Activated CD4-positive, CD25-positive, alpha-beta regulatory T cell (primary cell): ENCODE data around the gene IFI27L2.
"Not testable (repeated sequence)": the region's sequence is repeated elsewhere in the genome, so short reads cannot be mapped to it uniquely, and the experiment has no call there.

Experiments
- DNase-seq, 4 experiments: peaks; one replicate each; lab custom pipeline; 2025; lab: John Stamatoyannopoulos, UW

Gene IFI27L2

DNA sequence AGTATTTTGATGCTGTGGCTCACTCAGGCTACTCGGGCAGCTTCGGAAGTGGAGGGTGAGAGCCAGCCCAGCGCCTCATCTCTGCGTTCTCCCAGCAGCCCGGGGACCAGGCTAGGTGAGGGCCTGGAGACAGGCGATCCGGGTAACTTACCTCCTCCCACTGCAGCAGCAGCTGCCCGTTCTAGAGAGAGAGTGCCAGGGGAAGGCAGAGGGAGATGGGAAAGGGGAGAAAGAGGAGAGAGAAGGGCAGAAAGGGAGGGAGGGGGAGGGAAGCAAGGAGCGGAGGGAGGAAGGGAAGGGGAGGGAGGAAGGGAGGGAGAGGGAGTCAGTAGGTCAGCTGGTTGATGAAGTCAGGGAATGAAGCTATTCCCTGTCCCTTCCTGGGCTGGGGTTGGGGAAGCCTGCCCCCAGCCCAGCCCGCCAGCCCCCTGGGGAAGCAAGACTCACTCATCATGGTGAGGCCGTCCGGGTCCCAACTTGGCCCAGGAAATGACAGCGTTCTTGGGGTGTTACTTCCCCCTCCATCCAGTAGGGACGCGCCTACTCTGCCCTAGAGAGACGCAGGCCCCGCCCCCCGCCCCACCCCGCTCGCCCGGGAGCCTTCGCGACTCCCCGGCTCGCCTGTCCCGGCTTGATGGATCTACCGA is at the start of gene IFI27L2:
TSS of gene IFI27L2 (minus strand) at position 494 of the 647 bp plus-strand sequence. CDS start at position 454, 40 bp downstream.
- DNase-seq, result peak; percentile 24 to 66 (median 37)

- no peak for DNase-seq
Measured at GRCh38 chr14:94177806-94178205, 48.4 kb upstream of the IFI27L2 start.

DNA sequence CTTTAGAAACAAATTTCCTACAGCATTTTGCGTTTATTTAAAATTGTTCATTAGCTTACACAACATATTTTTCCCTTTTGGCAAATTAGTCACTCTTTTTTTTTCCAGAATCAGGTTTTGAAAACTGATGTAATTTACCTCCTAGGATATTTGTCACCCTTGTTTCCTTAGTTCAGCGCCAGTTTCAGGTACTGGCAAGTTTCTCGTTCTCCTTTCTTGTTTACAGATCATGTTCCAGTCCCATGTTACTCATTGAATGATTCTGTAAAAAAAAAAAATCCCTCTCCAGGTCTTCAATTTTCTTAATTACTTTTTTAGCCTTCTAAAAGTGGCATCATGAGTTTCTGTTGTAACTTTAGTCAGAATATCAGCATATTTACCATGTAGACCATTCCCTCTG is 47.4 kb upstream of the IFI27L2 start:
- DNase-seq, result no peak

DNA sequence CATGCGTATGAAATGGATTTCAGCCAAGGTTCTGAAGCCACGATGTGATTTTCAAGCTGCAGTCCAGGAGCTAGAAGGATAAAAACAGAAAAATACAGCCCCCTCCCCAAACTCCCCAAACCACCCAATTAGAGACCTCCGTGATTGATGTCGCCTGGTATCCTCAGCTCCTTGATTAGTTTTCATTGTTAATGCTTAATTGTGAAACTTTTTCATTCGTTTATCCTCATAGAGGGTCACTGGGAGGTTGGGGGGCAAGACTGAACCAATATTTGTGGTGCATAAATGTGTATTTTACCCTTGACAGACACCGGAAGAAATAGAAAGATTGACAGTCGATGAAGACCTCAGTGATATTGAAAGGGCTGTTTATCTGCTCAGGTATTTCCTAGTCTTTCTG is 46.3 kb upstream of the IFI27L2 start:
- no peak for DNase-seq

DNA sequence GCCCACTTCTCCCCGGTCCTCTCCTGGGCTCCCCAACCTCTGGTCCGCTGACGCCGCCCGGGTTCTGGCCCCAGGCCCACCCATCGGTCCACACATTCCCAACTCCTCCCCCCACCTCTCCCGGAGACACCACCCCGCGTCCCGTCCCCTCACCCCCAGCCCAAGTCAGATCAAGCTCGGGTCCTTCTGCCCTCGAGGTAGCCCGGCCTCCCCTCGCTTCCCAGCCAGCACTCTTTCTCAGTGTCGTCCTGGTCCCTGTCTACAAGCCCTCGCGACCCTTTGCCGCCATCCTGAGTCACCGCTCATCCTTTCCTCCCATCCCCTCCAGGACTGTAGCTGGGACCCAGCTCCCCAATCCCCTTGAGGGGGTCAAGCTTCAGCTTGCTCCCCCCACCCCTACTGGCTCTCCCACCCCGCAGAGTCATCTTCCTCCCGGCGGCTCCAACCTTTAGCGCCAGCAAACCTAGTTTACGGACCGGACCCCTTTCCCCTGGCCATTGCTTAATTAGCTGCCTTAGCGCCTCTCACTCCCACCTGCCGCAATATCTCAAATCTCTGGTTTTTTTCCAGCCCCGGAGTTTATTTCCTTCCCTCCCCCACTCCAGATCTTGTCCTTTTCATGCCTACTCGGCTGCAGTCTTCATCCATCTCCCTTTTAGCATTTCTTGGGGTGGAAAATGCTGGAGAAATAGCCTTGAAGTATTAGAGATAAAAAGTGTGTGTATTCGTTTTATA is 45.8 kb upstream of the IFI27L2 start:
- no peak for DNase-seq

GRCh38 chr14:94174604-94175010 is 45.2 kb upstream of the IFI27L2 start:
- DNase-seq, result peak in 1 of 4 experiments; percentile 33

- peak; percentile 62 to 75 (median 68) for DNase-seq
Measured at GRCh38 chr14:94173885-94174603, 44.6 kb upstream of the IFI27L2 start, which contains the start of gene PPP4R4. Gene PPP4R4 (plus strand): TSS chr14:94174322. CDS start chr14:94174466, 144 bp downstream.

DNA sequence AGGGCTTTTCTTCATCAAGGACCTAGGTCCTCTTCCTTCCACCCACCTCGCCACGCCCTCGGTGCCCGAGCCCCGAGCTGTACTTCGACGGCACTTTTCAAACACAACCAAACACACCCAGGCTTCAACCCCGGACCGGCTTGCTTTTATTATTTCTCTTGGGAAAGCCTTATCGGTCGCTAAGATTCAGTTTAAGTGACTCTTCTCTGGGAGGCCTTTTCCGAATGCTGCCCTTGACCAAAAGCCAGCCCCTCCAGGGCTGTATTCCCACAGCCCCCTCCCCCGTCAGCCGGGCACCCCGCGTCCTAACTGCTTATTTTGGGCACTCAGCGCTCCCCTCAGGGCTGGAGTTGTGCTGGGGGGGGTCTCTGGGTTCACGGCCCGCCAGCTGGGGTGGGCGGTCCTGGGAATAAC is 44.1 kb upstream of the IFI27L2 start:
- no peak for DNase-seq

DNA sequence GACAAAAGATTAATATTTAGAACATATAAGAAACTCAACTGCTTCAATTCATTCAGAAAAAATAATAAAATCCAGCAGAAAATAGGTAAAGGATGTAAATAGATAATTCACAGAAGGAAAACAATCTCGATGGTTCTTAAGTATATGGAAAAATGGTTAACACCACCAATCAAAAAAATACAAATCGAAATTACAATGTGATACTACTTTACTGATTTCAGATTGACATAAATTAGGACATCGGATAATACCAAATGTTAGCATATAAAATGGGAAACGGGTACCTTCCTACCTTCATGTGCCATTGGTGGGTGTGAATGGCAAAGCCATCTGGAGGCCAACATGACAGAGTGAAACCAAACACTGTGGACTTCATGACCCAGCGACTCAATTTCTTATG is 43.1 kb upstream of the IFI27L2 start:
- DNase-seq, result no peak

- no peak for DNase-seq
Measured at GRCh38 chr14:94171208-94171607, 41.8 kb upstream of the IFI27L2 start.

DNA sequence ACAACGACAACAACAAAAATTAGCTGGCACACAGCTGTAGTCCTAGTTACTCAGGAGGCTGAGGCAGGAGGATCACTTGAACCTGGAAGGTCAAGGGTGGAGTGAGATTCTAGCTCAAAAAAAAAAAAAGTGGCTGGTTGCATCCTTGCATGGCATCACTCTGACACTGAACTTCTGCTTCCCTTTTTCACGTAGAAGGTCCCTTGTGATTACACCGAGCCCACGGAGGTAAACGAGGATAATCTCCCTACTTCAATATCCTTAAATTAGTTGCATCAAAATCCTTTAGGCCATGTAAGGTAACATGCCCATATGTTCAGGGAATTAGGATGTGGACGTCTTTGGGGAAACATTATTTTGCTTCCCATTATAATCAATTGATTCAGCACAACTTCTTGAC is 40.7 kb upstream of the IFI27L2 start:
- no peak for DNase-seq

GRCh38 chr14:94165744-94166143 is 36.3 kb upstream of the IFI27L2 start:
- DNase-seq, result no peak

DNA sequence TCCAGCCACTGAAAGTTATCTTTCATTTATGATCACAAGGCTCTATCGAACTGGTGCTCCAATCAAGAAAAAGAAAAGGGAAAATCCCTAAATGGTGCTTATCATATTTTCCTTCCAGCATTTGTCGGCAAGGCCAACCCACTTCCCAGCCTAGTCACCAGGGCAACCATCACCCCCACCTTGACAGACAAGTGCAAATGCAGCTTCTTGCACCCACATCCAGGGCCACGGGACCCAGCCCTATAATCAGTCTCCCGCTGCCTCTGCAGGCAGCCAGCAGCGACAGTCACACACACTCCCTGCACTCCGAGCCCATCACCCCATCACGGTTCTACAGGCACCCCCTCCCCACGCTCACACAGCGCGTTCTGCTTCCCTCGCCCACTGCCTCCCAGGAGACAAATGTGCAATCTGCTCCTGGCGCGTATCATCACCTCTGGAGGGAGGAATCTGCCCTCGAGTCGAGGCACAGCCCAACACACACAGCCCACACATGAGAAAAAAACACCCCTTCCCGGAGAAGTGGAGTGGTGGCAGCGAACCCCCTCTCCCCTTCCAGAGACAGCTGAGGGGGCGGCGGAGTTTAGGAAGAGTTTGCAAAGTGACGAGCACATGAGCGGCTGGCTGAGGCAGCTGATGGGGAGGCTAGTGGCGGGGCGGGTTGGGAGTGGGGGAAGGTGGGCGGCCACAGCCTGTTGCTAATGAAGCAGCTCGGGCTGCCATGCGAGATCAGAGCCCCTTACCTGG is 35.5 kb upstream of the IFI27L2 start:
- no peak for DNase-seq

DNA sequence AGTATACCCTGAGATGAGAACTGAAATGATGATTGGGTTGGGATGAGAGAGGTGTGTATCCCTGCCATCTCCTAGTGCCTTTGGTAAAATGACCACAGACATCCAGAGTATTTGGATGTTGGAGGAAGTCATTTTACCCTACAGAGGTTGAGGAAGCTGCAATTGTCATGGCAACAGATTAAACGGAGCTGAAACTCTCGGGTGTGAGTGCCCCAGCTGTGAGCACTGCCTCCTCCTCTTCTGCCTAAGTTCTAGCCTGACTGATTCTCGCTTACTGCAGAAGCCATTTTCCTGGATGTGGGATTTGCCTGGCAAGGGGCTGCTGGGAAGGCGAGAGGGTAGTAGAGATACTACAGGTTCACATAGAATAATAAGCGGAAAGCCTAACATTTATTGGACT is 34.4 kb upstream of the IFI27L2 start:
- no peak for DNase-seq

DNA sequence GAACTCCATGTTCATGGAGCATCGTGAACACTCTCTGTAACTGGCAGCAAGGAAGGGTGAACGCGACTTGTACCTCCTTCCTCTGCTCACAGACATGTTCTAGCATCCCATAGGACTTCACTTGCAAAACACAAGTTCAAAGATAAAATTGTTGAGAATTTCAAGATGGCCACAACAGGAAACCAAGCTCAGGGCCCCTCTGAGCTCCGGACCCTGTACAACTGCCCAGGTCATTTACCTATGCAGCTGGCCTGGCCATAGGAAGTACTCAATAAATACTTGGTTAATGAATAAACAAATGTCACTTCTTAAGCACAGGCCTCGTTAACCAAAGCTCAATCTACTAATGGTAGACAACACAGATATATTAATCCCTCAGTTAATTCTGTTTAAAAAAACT is 33.1 kb upstream of the IFI27L2 start:
- DNase-seq, result no peak

DNA sequence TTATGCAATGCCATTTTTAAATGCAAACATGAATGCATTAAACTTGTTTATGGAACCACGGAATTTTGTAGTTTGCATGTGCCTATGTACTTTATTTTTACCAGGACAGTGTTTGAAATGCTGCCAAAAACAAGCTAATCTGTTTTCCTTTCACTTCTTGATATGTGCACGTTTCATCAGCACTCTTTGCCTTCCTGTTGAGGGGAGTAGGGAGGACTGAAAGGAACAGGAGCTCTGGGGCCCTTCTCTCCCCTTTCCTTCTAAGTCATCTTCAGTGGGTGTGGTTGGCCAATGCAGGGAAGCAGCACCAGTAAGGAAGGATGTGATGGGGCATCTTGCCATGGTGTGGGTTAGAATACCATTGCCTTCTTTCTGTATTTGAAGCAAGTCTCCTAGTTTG is 32.6 kb upstream of the IFI27L2 start:
- no peak for DNase-seq

DNA sequence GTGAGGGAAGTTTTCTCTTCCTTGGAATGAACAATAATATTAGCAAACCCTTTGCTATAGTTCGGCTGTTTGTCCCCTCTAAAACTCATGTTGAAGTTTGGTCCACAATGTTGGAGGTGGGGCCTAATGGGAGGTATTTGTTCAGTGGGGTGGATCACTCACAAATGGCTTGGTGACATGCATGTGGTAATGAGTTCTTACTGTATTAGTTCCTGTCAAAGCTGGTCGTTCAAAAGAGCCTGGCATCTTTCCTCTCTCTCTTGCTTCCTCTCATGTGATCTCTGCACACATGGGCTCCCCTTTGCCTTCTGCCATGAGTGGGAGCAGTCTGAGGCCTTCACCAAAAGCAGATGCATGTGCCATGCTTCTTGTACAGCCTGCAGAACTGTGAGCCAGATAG is 31.7 kb upstream of the IFI27L2 start:
- DNase-seq, result no peak

GRCh38 chr14:94158239-94158883 is 29.0 kb upstream of the IFI27L2 start:
- DNase-seq, result peak in 2 of 4 experiments; percentile 5 to 11

- no peak for DNase-seq
Measured at GRCh38 chr14:94157197-94157596, 27.8 kb upstream of the IFI27L2 start.

- DNase-seq, result not testable (repeated sequence)
Measured at GRCh38 chr14:94156143-94156542, 26.7 kb upstream of the IFI27L2 start.

DNA sequence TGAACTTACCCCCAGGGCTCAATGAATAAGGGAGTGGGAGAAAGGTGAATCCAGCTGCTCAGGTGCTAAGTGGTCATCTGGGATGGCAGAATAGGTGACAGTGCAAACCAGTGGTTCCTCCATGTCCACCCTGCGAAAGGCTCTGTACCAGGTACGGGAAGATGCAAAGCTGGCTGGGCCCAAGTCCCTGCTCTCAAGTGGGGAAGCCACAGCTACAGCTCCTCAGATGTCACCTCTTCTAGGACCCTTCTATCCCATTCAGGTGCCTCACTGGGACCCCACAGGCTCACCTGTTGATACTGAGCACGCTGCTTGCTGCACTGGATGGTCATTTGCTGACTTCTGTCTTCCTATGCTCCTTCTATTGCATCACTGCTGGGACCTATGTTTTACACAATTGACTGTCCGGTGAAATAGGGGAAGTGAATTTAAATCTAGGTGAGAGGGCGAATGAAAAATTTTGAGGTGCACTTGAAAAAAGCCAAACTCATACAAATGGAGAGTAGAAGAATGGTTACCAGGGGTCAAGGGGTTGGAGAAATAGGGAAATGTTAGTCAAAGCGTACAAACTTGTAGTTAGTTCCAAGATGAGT is 24.4 kb upstream of the IFI27L2 start:
- no peak for DNase-seq
